ENCODE measurements around the gene IGSF3. TPM values are rescaled to one million over a fixed set of nuclear protein-coding genes. Genes with fewer than 3 reads are reported as not detected.

The IGSF3 gene
- total and polyA plus RNA-seq, 2 of the 8 experiments (the other 6 are each of a cell fraction or from before 2014, with no cell fraction given), result 30.0 to 32.2 TPM

DNA sequence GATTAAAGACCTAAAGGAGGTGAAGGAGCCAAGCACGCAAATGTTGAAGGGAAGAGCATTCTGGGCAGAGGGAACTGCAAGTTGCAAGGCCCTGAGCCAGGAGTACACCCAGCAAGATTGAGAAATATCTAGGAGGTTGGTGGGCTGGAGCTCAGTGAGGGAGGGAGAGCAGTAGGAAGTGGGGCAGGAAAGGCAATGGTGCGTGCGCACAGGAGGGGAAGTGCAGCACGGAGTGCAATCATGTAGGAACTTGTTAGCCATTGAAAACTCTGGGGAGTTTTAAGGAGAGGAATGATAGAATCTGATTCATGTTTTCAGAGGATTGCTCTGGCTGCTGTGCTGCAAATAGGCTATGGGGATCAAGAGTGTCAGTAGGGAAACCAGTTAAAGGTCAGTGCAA, 13.2 kb upstream of the IGSF3 start:
- Histone ChIP-seq H4K91ac (replicated peaks; ENCODE audit: insufficient read length, low read length) (no peak overlapping the region), H3K4ac (replicated peaks; ENCODE audit: insufficient read length, low read depth, low read length) (no peak overlapping the region), H3K27ac (ENCODE audit: low read depth, low read length) (no peak overlapping the region), H2BK12ac (ENCODE audit: low read depth, low read length) (no peak overlapping the region), H3K9me3 (ENCODE audit: insufficient read depth in 2 of 2, low read depth in 1 of 2, low read length in 1 of 2) (no peaks in the 10 kb centered on the region), H4K20me1 (replicated peaks in 1 of 2; ENCODE audit: control insufficient read depth in 1 of 2, insufficient read depth in 2 of 2, low read length in 2 of 2) (no peaks in the 10 kb centered on the region), H3K18ac (ENCODE audit: extremely low read depth, low read length) (no peak overlapping the region), H2BK120ac (replicated peaks; ENCODE audit: low read depth, low read length) (no peak overlapping the region), H3K14ac (ENCODE audit: insufficient read length) (no peak overlapping the region), H2BK15ac (ENCODE audit: low read length) (no peak overlapping the region), H3K23me2 (ENCODE audit: low read depth, low read length) (no peaks in the 10 kb centered on the region), H3K79me1 (ENCODE audit: low read depth, low read length) (no peaks in the 10 kb centered on the region), H3K56ac (replicated peaks; ENCODE audit: insufficient read length, low read depth, low read length) (no peak overlapping the region), H3K4me3 (ENCODE audit: extremely low read depth in 1 of 4, insufficient read depth in 2 of 4, low read depth in 3 of 4, low read length in 4 of 4) (no peak overlapping the region), H3K23ac (ENCODE audit: insufficient read length) (no peak overlapping the region), H2BK5ac (ENCODE audit: low read depth, low read length) (no peak overlapping the region), H2AFZ (ENCODE audit: low read length) (no peak overlapping the region), H2AK5ac (ENCODE audit: low read depth, low read length) (no peak overlapping the region), H3K4me2 (ENCODE audit: insufficient read depth in 1 of 2, low read depth in 2 of 2, low read length in 2 of 2) (no peak overlapping the region), H2BK20ac (ENCODE audit: low read length) (no peak overlapping the region), H3K79me2 (ENCODE audit: control insufficient read depth in 1 of 2, insufficient read depth in 2 of 2, low read length in 2 of 2) (no peaks in the 10 kb centered on the region), H4K8ac (ENCODE audit: extremely low read depth, insufficient read depth, low read length) (no peak overlapping the region), H3K27me3 (replicated peaks in 1 of 4; ENCODE audit: control insufficient read depth in 3 of 4, extremely low read depth in 1 of 4, insufficient read depth in 3 of 4, low read length in 3 of 4) (no peaks in the 10 kb centered on the region), H4K5ac (ENCODE audit: insufficient read length, low read depth, low read length) (no peak overlapping the region), H3K9ac (replicated peaks in 1 of 4; ENCODE audit: extremely low read depth in 1 of 4, low read depth in 3 of 4, low read length in 3 of 4) (no peak overlapping the region), H3K36me3 (ENCODE audit: control insufficient read depth in 2 of 4, insufficient read depth in 4 of 4, low read length in 3 of 4) (no peaks in the 10 kb centered on the region), H3K4me1 (replicated peaks in 1 of 4; ENCODE audit: control insufficient read depth in 3 of 4, insufficient read depth in 4 of 4, low read length in 3 of 4) (no peaks in the 10 kb centered on the region)
- WGBS, 2 experiments (ENCODE audit: extremely low coverage in 1 of 2, insufficient coverage in 1 of 2, insufficient read length in 1 of 2, insufficient replicate concordance in 2 of 2, low coverage in 1 of 2, low lambda C conversion rate in 2 of 2, missing lambda C conversion rate in 1 of 2), result 89% methylated on average over 4 of the region's 4 CpGs; no CpG with 5 or more reads in 1 of the 2 experiments
- no peak for FAIRE-seq
- ChIA-PET CTCF (ENCODE audit: partially characterized antibody) (interaction anchor here (0.9 to 1.3 kb wide), 2 partner anchors 10 to 45 kb away, joined by 3 read pairs; no protein-coding TSS in a partner anchor), POLR2A (ENCODE audit: partially characterized antibody) (no interaction called here)
- no peak for DNase-seq (ENCODE audit: low read depth in 1 of 2, low spot score in 2 of 2)
- TF ChIP-seq GTF2F1 (IDR thresholded peaks at IDR 0.05; ENCODE audit: borderline replicate concordance, low read depth, low read length) (no peak), TAF7 (optimal IDR thresholded peaks at IDR 0.05; ENCODE audit: borderline replicate concordance, low read depth, low read length) (no peak), SIRT6 (IDR thresholded peaks at IDR 0.05; ENCODE audit: low read length) (no peak), TAF1 (IDR thresholded peaks at IDR 0.05; ENCODE audit: low read depth, low read length) (no peak), MAFK (IDR thresholded peaks at IDR 0.05; ENCODE audit: low read depth, low read length) (no peak), PHF8 (conservative IDR thresholded peaks at IDR 0.05; ENCODE audit: low read depth, low read length) (no peak), JUN (IDR thresholded peaks at IDR 0.05; ENCODE audit: low read depth, low read length) (no peak), CEBPB (IDR thresholded peaks at IDR 0.05; ENCODE audit: low read depth, low read length) (no peak)
- TF ChIP-seq, protein P1, sequence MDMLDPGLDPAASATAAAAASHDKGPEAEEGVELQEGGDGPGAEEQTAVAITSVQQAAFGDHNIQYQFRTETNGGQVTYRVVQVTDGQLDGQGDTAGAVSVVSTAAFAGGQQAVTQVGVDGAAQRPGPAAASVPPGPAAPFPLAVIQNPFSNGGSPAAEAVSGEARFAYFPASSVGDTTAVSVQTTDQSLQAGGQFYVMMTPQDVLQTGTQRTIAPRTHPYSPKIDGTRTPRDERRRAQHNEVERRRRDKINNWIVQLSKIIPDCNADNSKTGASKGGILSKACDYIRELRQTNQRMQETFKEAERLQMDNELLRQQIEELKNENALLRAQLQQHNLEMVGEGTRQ (IDR thresholded peaks at IDR 0.05; ENCODE audit: low read length), result no peak

All from H1 (cell line).